H1 (cell line): ENCODE measurements around the gene PLEKHA4. TPM values are rescaled to one million over a fixed set of nuclear protein-coding genes. Genes with fewer than 3 reads are reported as not detected.

Experiments
- CHD7 ChIP-seq: fragments of 300-600 bp; sonication (generic); IDR thresholded peaks from 2 replicates; pipeline ENCODE4 v1.7.1; 2012; ENCODE audit warnings: low read length, moderate library complexity, mild to moderate bottlenecking, inconsistent platforms; ENCODE audit not compliant: insufficient replicate concordance
- SAP30 ChIP-seq: fragments of 300-600 bp; sonication (generic); IDR thresholded peaks from 2 replicates; pipeline ENCODE4 v1.7.1; 2012; ENCODE audit warnings: low read length, moderate library complexity, mild to moderate bottlenecking, inconsistent platforms; ENCODE audit not compliant: insufficient read depth, insufficient replicate concordance
- SP1 ChIP-seq: IDR thresholded peaks from 2 replicates; pipeline ENCODE4 v1.6.1; 2011; ENCODE audit warnings: low read depth, low read length
- TAF1 ChIP-seq: IDR thresholded peaks from 2 replicates; pipeline ENCODE4 v1.6.1; 2011; ENCODE audit warnings: mild to moderate bottlenecking, low read depth, low read length
- TBP ChIP-seq: IDR thresholded peaks from 2 replicates; pipeline ENCODE4 v1.6.1; 2011; ENCODE audit warnings: low read depth, low read length, improper control_type of control experiment
- polyA plus RNA-seq, 7 experiments: library from polyadenylated mRNA; depleted of rRNA in 3 of 7; stranded (reverse) in 5 of 7; unstranded in 2 of 7; fragments of >200 nt in 5 of 7; fragments of 200-250 nt in 2 of 7; gene quantifications; 1 replicate in 5 of 7; 2 replicates in 1 of 7; 4 replicates in 1 of 7; pipeline versions ENCODE4 v1.2.1 to v1.2.3, GENCODE V29; 2011 to 2013; ENCODE audit warnings: missing spikeins in 2 of 7, mixed read lengths in 2 of 7
- total RNA-seq: library from RNA; stranded (reverse); fragmentation: NEBNext Ultra II Directional; extraction: Animal tissue kit (Norgen Biotek cat#: 25700); gene quantifications from 2 replicates; pipeline ENCODE4 v1.2.1, GENCODE V29; 2021

Gene PLEKHA4
- total and polyA plus RNA-seq, 2 of the 8 experiments (the other 6 are each of a cell fraction or from before 2014, with no cell fraction given), result 8.2 to 18.0 TPM

GRCh38 chr19:48896191-48896720 is 27.8 kb upstream of the PLEKHA4 start (continued):
- TF ChIP-seq CHD7 (no peak), SAP30 (no peak), TAF1 (0 out of 2 replicates have a peak, but pooled peaks have one; percentile 42), TBP (0 out of 2 replicates have a peak, but pooled peaks have one; percentile 24), SP1 (peak; percentile 38; the same call in 1 of the 2 replicates)
- TF ChIP-seq, all 59 proteins: peak for 3
